Testis (tissue), 3 donors: ENCODE data around the gene HEXIM1. TPM values are rescaled to one million over a fixed set of nuclear protein-coding genes. Genes with fewer than 3 reads are reported as not detected.

Experiments used
- DNase-seq: peaks from one replicate; pipeline ENCODE4 v3.0.0-alpha.2; 2019
- H3K27ac ChIP-seq, 2 donors: fragments of 200-600 bp; sonication (generic); one replicate each; pipeline ENCODE4 v1.5.1; 2019
- H3K27me3 ChIP-seq: fragments of 200-600 bp; sonication (generic); one replicate; pipeline ENCODE4 v1.5.1; 2019
- H3K36me3 ChIP-seq: fragments of 200-600 bp; sonication (generic); one replicate; pipeline ENCODE4 v1.5.1; 2017; ENCODE audit warnings: low read depth; ENCODE audit errors: missing control alignments
- H3K4me1 ChIP-seq: fragments of 200-600 bp; sonication (generic); one replicate; pipeline ENCODE4 v1.5.1; 2019
- H3K4me3 ChIP-seq, 2 donors: fragments of 200-600 bp; sonication (generic); one replicate each; pipeline ENCODE4 v1.5.1; 2017 to 2019
- H3K9me3 ChIP-seq: fragments of 200-600 bp; sonication (generic); one replicate; pipeline ENCODE4 v1.5.1; 2017
- CTCF ChIP-seq, 3 experiments: fragments of 450-650 bp in 2 of 3; fragments of 200-600 bp in 1 of 3; sonication (generic) in 1 of 3; IDR thresholded peaks; one replicate each; pipeline ENCODE4 v1.5.1; 2016 to 2019; ENCODE audit warnings: antibody characterized with exemption in 3 of 3, mild to moderate bottlenecking in 2 of 3, moderate library complexity in 1 of 3
- POLR2A ChIP-seq: fragments of 450-650 bp; IDR thresholded peaks from one replicate; pipeline ENCODE4 v1.6.1; 2017; ENCODE audit warnings: antibody characterized with exemption, mild to moderate bottlenecking, moderate library complexity
- WGBS, 2 donors: methylation state at CpG; one replicate each; pipeline ENCODE4 v1.1.5; 2018; 5-methylcytosine and 5-hydroxymethylcytosine counted together
- intact Hi-C: fragments of 100-400 bp; cut with DNase I; formaldehyde crosslinking; loops from one replicate; pipeline ENCODE4 v1.15.1; 2023; ENCODE audit warnings: low total_unique reads
- polyA plus RNA-seq: library from polyadenylated mRNA; stranded (reverse); fragments of 350-450 nt; fragmentation: Illumina TruSeq; extraction: RNeasy Lipid Tissue Mini Kit (QIAGEN cat#74804); gene quantifications from one replicate; pipeline ENCODE4 v1.2.3, GENCODE V29; 2014; ENCODE audit warnings: low read depth, low replicate concordance; ENCODE audit not compliant: insufficient read depth
- total RNA-seq, 2 donors: library from RNA; depleted of rRNA; stranded (reverse); fragments of >200 nt; gene quantifications; one replicate each; pipeline ENCODE4 v1.2.3, GENCODE V29; 2016

Gene HEXIM1
- total and polyA plus RNA-seq, 3 donors from 2014 or later = 38.8 to 68.8 (median 51.8) TPM

GRCh38 chr17:45149037-45149668 is 878 bp downstream of the HEXIM1 start:
- 0 to 1% methylated on average over 26 to 32 of the region's 32 CpGs for WGBS, 2 donors
- Histone ChIP-seq H3K27ac (peak overlapping the region; percentile 96 to 98), H3K36me3 (no peaks in the 10 kb centered on the region), H3K4me3 (peak overlapping the region; percentile 69 to 91), H3K9me3 (no peaks in the 10 kb centered on the region), H3K4me1 (peaks cover 26% of the 10 kb centered on the region), H3K27me3 (no peaks in the 10 kb centered on the region)
- TF ChIP-seq CTCF (IDR thresholded peaks at IDR 0.05) (peak; percentile 71 to 77 (median 72)), POLR2A (no peak)
- intact Hi-C loops = no loop called here
- peak; percentile 85 for DNase-seq

- Histone ChIP-seq H3K4me3 (peak overlapping the region; percentile 69 to 91), H3K27me3 (no peaks in the 10 kb centered on the region), H3K36me3 (no peaks in the 10 kb centered on the region), H3K9me3 (no peaks in the 10 kb centered on the region), H3K27ac (peak overlapping the region; percentile 96 to 98), H3K4me1 (peaks cover 21% of the 10 kb centered on the region)
- no peak for TF ChIP-seq CTCF (IDR thresholded peaks at IDR 0.05)
- TF ChIP-seq POLR2A = no peak
- intact Hi-C loops = no loop called here
- WGBS, 2 donors = 1% methylated on average over 42 to 56 of the region's 56 CpGs
- peak; percentile 74 for DNase-seq
Measured at GRCh38 chr17:45149669-45150664, 1.7 kb downstream of the HEXIM1 start.

- 20 to 28% methylated on average over 8 of the region's 8 CpGs for WGBS, 2 donors
- intact Hi-C loops = no loop called here
- Histone ChIP-seq H3K36me3 (no peaks in the 10 kb centered on the region), H3K27me3 (no peaks in the 10 kb centered on the region), H3K9me3 (no peaks in the 10 kb centered on the region), H3K4me3 (peak overlapping the region; percentile 69 to 91), H3K27ac (peak overlapping the region; percentile 59 to 98), H3K4me1 (peaks cover 24% of the 10 kb centered on the region)
- no peak for DNase-seq
- TF ChIP-seq CTCF (IDR thresholded peaks at IDR 0.05) (peak in 1 of 3 experiments; percentile 4), POLR2A (no peak)
Measured at GRCh38 chr17:45150911-45151809, 2.9 kb downstream of the HEXIM1 start.

GRCh38 chr17:45155029-45155428 is 6.8 kb downstream of the HEXIM1 start:
- Histone ChIP-seq H3K36me3 (no peaks in the 10 kb centered on the region), H3K9me3 (no peaks in the 10 kb centered on the region), H3K27me3 (no peaks in the 10 kb centered on the region), H3K27ac (no peak overlapping the region), H3K4me3 (no peak overlapping the region), H3K4me1 (peaks cover 44% of the 10 kb centered on the region)
- TF ChIP-seq POLR2A (no peak), CTCF (IDR thresholded peaks at IDR 0.05) (no peak)
- no peak for DNase-seq
- 90 to 97% methylated on average over 4 of the region's 4 CpGs for WGBS, 2 donors
- intact Hi-C loops = no loop called here
